ENCODE data around the gene TUBGCP3. TPM values are rescaled to one million over a fixed set of nuclear protein-coding genes. Genes with fewer than 3 reads are reported as not detected.

TUBGCP3 gene
- total RNA-seq, 2 donors from 2014 or later, result 26.7 to 30.0 TPM

GRCh38 chr13:112446347-112446861, 141.5 kb downstream of the TUBGCP3 start:
- intact Hi-C loops (cut with DNase I), result no loop called here
- Histone ChIP-seq H3K4me1 (peaks cover 11% of the 10 kb centered on the region), H3K9me3 (no peaks in the 10 kb centered on the region), H3K27ac (no peak overlapping the region), H3K27me3 (peaks cover 0 to 17% of the 10 kb centered on the region in 2 donors), H3K36me3 (replicated peaks in 1 of 2; ENCODE audit: insufficient read depth in 1 of 2, low read depth in 2 of 2) (no peaks in the 10 kb centered on the region), H3K4me3 (no peak overlapping the region)
- ATAC-seq, result no peak
- TF ChIP-seq CTCF (IDR thresholded peaks at IDR 0.05) (no peak), POLR2A (IDR thresholded peaks at IDR 0.05) (no peak)
- DNase-seq, result no peak
- 63 to 74% methylated on average over 12 of the region's 12 CpGs for WGBS, 2 donors

DNA sequence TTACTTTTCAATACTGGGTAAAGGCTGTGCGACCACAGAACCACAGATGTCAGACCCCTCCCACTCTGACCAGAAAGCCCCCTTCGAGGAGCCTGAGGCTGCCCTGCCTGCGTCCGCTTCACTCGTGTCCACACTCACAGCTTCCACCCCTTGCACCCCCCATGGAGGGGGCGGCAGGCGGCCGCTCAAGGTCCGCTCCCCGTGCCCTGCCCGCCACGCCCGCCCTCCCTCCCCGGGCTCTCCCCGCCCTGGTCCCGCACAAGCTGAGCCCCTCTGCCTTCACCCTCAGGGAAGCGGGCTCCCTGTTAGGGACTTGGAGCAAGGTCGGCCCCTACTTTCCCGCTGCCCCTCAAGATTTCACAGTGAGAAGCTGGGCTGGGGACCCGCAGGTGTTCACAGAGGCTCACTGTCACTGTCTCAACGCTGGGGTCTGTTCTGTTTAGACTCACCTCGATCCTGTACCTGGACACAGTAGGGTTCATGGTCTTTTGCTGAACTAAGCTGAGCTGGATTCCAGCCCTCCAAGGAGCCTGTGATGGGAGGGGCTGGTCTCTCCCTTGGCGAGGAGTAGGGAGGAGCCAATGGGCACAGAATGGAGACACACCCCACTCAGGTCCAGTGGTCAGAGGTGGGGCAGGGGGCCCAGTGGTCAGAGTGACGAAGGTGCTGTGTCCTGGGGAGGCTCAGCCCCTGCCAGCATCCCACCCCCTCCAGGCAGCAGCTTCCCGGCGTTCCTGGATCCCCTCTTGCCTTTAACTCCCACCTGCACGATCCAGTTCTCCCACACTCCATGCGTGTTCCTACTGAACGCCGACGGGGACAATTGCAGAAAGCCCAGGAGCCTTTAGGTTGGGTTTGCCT, 142.3 kb downstream of the TUBGCP3 start:
- WGBS, 2 donors, result 55 to 57% methylated on average over 10 to 21 of the region's 31 CpGs
- intact Hi-C loops (cut with DNase I), result loop anchor here (2.0 kb wide), 1 partner anchor 971 kb away; no protein-coding TSS in a partner anchor

DNA sequence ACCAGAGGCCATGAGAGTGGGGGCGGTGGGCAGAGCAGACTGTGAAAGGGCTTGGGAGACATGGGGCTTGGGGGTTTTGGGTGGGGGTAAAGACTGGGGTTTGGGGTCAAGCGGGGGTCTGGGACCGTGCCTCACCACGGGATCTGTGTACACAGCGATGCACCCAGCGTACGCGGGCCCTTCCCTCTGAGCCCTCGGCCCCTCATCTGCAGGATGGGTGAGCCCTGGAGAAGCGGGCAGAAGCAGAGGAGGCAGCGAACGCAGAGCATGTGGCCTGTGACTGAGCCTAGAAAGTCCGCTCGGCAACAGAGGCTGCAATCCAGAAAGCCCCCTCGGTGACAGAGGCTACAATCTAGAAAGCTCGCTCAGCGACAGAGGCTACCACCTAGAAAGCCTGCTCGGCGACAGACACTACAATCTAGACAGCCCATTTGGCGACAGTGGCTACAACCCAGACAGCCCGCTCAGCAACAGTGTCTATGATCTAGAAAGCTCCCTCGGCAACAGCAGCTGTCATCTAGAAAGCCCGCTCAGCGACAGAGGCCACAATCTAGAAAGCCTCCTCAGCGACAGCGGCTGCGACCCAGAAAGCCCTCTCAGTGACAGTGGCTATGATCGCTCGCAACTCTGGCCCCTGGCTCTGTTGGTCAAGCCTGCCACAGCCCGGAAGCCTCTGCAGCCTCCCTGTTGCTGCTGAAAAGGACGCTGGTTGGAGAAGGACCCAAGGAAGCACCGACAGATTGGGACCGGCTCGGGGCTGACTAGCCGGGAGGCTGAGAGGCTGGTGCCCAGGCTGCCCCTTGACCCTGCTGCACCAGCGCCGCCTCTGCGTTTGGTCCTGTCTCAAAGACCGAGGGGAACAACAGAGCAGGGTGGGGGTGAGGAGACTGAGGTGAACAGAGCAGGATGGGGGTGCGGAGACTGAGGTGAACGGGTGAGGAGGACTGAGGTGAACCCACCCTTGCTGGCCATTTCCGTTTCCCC, 143.2 kb downstream of the TUBGCP3 start:
- TF ChIP-seq POLR2A (IDR thresholded peaks at IDR 0.05), result no peak
- TF ChIP-seq CTCF (IDR thresholded peaks at IDR 0.05), result no peak
- WGBS, 2 donors, result 60 to 64% methylated on average over 23 to 42 of the region's 42 CpGs
- Histone ChIP-seq H3K9me3 (no peaks in the 10 kb centered on the region), H3K4me1 (no peaks in the 10 kb centered on the region), H3K4me3 (no peak overlapping the region), H3K27ac (no peak overlapping the region), H3K27me3 (peaks cover 0 to 17% of the 10 kb centered on the region in 2 donors), H3K36me3 (replicated peaks in 1 of 2; ENCODE audit: insufficient read depth in 1 of 2, low read depth in 2 of 2) (no peaks in the 10 kb centered on the region)
- DNase-seq (no peak), ATAC-seq (no peak)
- intact Hi-C loops (cut with DNase I), result loop anchor here (2.0 kb wide), 1 partner anchor 970 kb away; no protein-coding TSS in a partner anchor

More for the DNA sequence above, 142.3 kb downstream of the TUBGCP3 start:
- Histone ChIP-seq H3K4me3 (no peak overlapping the region), H3K9me3 (no peaks in the 10 kb centered on the region), H3K36me3 (replicated peaks in 1 of 2; ENCODE audit: insufficient read depth in 1 of 2, low read depth in 2 of 2) (no peaks in the 10 kb centered on the region), H3K27me3 (peaks cover 0 to 17% of the 10 kb centered on the region in 2 donors), H3K4me1 (peaks cover 3% of the 10 kb centered on the region), H3K27ac (no peak overlapping the region)
- ATAC-seq (no peak), DNase-seq (no peak)
- TF ChIP-seq POLR2A (IDR thresholded peaks at IDR 0.05) (no peak), CTCF (IDR thresholded peaks at IDR 0.05) (no peak)

- ATAC-seq (peak; percentile 85), DNase-seq (peak; percentile 70 to 80 (median 78))
- TF ChIP-seq POLR2A (IDR thresholded peaks at IDR 0.05) (no peak), CTCF (IDR thresholded peaks at IDR 0.05) (peak; percentile 77 to 93 (median 86))
- Histone ChIP-seq H3K9me3 (no peaks in the 10 kb centered on the region), H3K36me3 (replicated peaks in 1 of 2; ENCODE audit: insufficient read depth in 1 of 2, low read depth in 2 of 2) (no peaks in the 10 kb centered on the region), H3K4me1 (no peaks in the 10 kb centered on the region), H3K27ac (no peak overlapping the region), H3K4me3 (no peak overlapping the region), H3K27me3 (peaks cover 0 to 17% of the 10 kb centered on the region in 2 donors)
- WGBS, 2 donors, result 1% methylated on average over 10 of the region's 10 CpGs; no CpG with 5 or more reads in 1 of the 2 donors
- intact Hi-C loops (cut with DNase I), result loop anchor here (2.0 kb wide), 1 partner anchor 969 kb away; no protein-coding TSS in a partner anchor
Observed at GRCh38 chr13:112443995-112444311, 144.0 kb downstream of the TUBGCP3 start.
